ENCODE results near the gene TAB3. TPM values are rescaled to one million over a fixed set of nuclear protein-coding genes. Genes with fewer than 3 reads are reported as not detected.
A peak's percentile ranks its signal among the peaks of the same experiment; 100 is the strongest.

Gene TAB3
- total and polyA plus RNA-seq, 7 experiments from 2014 or later: 4.0 to 24.8 (median 18.8) TPM

- intact Hi-C loops (cut with micrococcal nuclease): loop anchor here in 1 of 2 donors (2.0 kb wide), 1 partner anchor 24 kb away; the partner anchor contains the start of gene TAB3
- H3K27me3 Mint-ChIP-seq: no peaks in the 10 kb centered on the region
- no peak overlapping the region for H3K4me3 Mint-ChIP-seq
- Histone ChIP-seq H3K36me3 (ENCODE audit: control insufficient read depth in 2 of 3, insufficient read depth in 3 of 3, low read length in 3 of 3) (peaks cover 0 to 5% (median 3%) of the 10 kb centered on the region in 3 experiments), H3K4me3 (ENCODE audit: low read length) (no peak overlapping the region), H3K27ac (ENCODE audit: low read depth, low read length) (no peak overlapping the region), H3K27me3 (ENCODE audit: control insufficient read depth in 2 of 2, insufficient read depth in 2 of 2, low read length in 2 of 2) (no peaks in the 10 kb centered on the region), H3K9me3 (ENCODE audit: control insufficient read depth in 2 of 3, low read length in 3 of 3) (no peaks in the 10 kb centered on the region), H3K4me1 (ENCODE audit: control insufficient read depth in 2 of 2, insufficient read depth in 2 of 2, low read length in 2 of 2) (no peaks in the 10 kb centered on the region)
- ChIA-PET POLR2A (interaction anchor here (0.5 kb wide), 1 partner anchor 27 kb away, joined by 5 read pairs; no protein-coding TSS in a partner anchor), CTCF (interaction anchor here (1.2 kb wide), 1 partner anchor 129 kb away, joined by 3 read pairs; no protein-coding TSS in a partner anchor)
- ATAC-seq (peak; percentile 56), DNase-seq (no peak)
- peaks cover 0 to 7% (median 3%) of the 10 kb centered on the region in 7 donors for H3K4me1 Mint-ChIP-seq
- H3K27ac Mint-ChIP-seq: no peak overlapping the region
- H3K9me3 Mint-ChIP-seq: peaks cover 0 to 1% (median 0%) of the 10 kb centered on the region in 11 donors
- H3K36me3 Mint-ChIP-seq: peaks cover 0 to 9% (median 2%) of the 10 kb centered on the region in 5 donors
Measured at GRCh38 chrX:30864383-30864785, 24.7 kb downstream of the TAB3 start.

- Histone ChIP-seq H3K27me3 (ENCODE audit: control insufficient read depth in 2 of 2, insufficient read depth in 2 of 2, low read length in 2 of 2) (no peaks in the 10 kb centered on the region), H3K36me3 (ENCODE audit: control insufficient read depth in 2 of 3, insufficient read depth in 3 of 3, low read length in 3 of 3) (peaks cover 0 to 7% (median 5%) of the 10 kb centered on the region in 3 experiments), H3K9me3 (ENCODE audit: control insufficient read depth in 2 of 3, low read length in 3 of 3) (no peaks in the 10 kb centered on the region), H3K4me1 (ENCODE audit: control insufficient read depth in 2 of 2, insufficient read depth in 2 of 2, low read length in 2 of 2) (no peaks in the 10 kb centered on the region), H3K4me3 (ENCODE audit: low read length) (no peak overlapping the region), H3K27ac (ENCODE audit: low read depth, low read length) (no peak overlapping the region)
- Mint-ChIP-seq H3K27me3 (no peaks in the 10 kb centered on the region), H3K9me3 (peaks cover 0 to 2% (median 0%) of the 10 kb centered on the region in 11 donors), H3K4me1 (peaks cover 0 to 7% (median 3%) of the 10 kb centered on the region in 7 donors), H3K4me3 (no peak overlapping the region), H3K36me3 (peaks cover 0 to 12% (median 3%) of the 10 kb centered on the region in 5 donors), H3K27ac (peak overlapping the region in 2 of 9 donors; percentile 17 to 62)
- no peak for DNase-seq
- ATAC-seq: no peak
- CTCF ChIA-PET: interaction anchor here (1.2 kb wide), 1 partner anchor 128 kb away, joined by 3 read pairs; no protein-coding TSS in a partner anchor
- intact Hi-C loops (cut with micrococcal nuclease): loop anchor here in 1 of 2 donors (2.0 kb wide), 1 partner anchor 25 kb away; the partner anchor contains the start of gene TAB3
- POLR2A ChIA-PET: no interaction called here
Measured at GRCh38 chrX:30863974-30864373, 25.1 kb downstream of the TAB3 start.

GRCh38 chrX:30858098-30858497, 31.0 kb downstream of the TAB3 start:
- ChIA-PET POLR2A (interaction anchor here (0.7 kb wide), 1 partner anchor 22 kb away, joined by 3 read pairs; no protein-coding TSS in a partner anchor), CTCF (no interaction called here)
- Histone ChIP-seq H3K27me3 (ENCODE audit: control insufficient read depth in 2 of 2, insufficient read depth in 2 of 2, low read length in 2 of 2) (no peaks in the 10 kb centered on the region), H3K36me3 (ENCODE audit: control insufficient read depth in 2 of 3, insufficient read depth in 3 of 3, low read length in 3 of 3) (peaks cover 0 to 26% (median 5%) of the 10 kb centered on the region in 3 experiments), H3K4me1 (ENCODE audit: control insufficient read depth in 2 of 2, insufficient read depth in 2 of 2, low read length in 2 of 2) (no peaks in the 10 kb centered on the region), H3K27ac (ENCODE audit: low read depth, low read length) (no peak overlapping the region), H3K9me3 (ENCODE audit: control insufficient read depth in 2 of 3, low read length in 3 of 3) (no peaks in the 10 kb centered on the region), H3K4me3 (ENCODE audit: low read length) (no peak overlapping the region)
- Mint-ChIP-seq H3K4me3 (no peak overlapping the region), H3K27me3 (no peaks in the 10 kb centered on the region), H3K36me3 (peaks cover 7 to 29% (median 19%) of the 10 kb centered on the region in 5 donors), H3K27ac (no peak overlapping the region), H3K9me3 (peaks cover 0 to 3% (median 0%) of the 10 kb centered on the region in 11 donors), H3K4me1 (peaks cover 0 to 6% (median 3%) of the 10 kb centered on the region in 7 donors)
- intact Hi-C loops (cut with micrococcal nuclease): no loop called here
- ATAC-seq (no peak), DNase-seq (no peak)

GRCh38 chrX:30851449-30851848, 37.6 kb downstream of the TAB3 start:
- no peaks in the 10 kb centered on the region for H3K9me3 Mint-ChIP-seq
- H3K27me3 Mint-ChIP-seq: no peaks in the 10 kb centered on the region
- no peak overlapping the region for H3K4me3 Mint-ChIP-seq
- H3K4me3 ChIP-seq (ENCODE audit: low read length): no peak overlapping the region
- peak overlapping the region in 1 of 9 donors; percentile 56 for H3K27ac Mint-ChIP-seq
- no peak for ATAC-seq
- H3K4me1 Mint-ChIP-seq: peaks cover 0 to 10% (median 0%) of the 10 kb centered on the region in 7 donors
- ChIA-PET CTCF (no interaction called here), POLR2A (no interaction called here)
- no peaks in the 10 kb centered on the region for H3K27me3 ChIP-seq (ENCODE audit: control insufficient read depth in 2 of 2, insufficient read depth in 2 of 2, low read length in 2 of 2)
- no peaks in the 10 kb centered on the region for H3K9me3 ChIP-seq (ENCODE audit: control insufficient read depth in 2 of 3, low read length in 3 of 3)
- H3K27ac ChIP-seq (ENCODE audit: low read depth, low read length): no peak overlapping the region
- H3K36me3 ChIP-seq (ENCODE audit: control insufficient read depth in 2 of 3, insufficient read depth in 3 of 3, low read length in 3 of 3): peaks cover 5 to 9% (median 5%) of the 10 kb centered on the region in 3 experiments
- no peak for DNase-seq
- H3K36me3 Mint-ChIP-seq: peaks cover 11 to 32% (median 20%) of the 10 kb centered on the region in 5 donors
- no peaks in the 10 kb centered on the region for H3K4me1 ChIP-seq (ENCODE audit: control insufficient read depth in 2 of 2, insufficient read depth in 2 of 2, low read length in 2 of 2)
- intact Hi-C loops (cut with micrococcal nuclease): no loop called here

GRCh38 chrX:30835373-30835772, 53.7 kb downstream of the TAB3 start:
- peaks cover 0 to 12% (median 0%) of the 10 kb centered on the region in 3 experiments for H3K36me3 ChIP-seq (ENCODE audit: control insufficient read depth in 2 of 3, insufficient read depth in 3 of 3, low read length in 3 of 3)
- intact Hi-C loops (cut with micrococcal nuclease): loop anchor here in 1 of 2 donors (10.0 kb wide), 1 partner anchor 261 kb away; the partner anchor contains the start of gene TASL
- CTCF ChIA-PET: no interaction called here
- no peak for ATAC-seq
- POLR2A ChIA-PET: no interaction called here
- no peaks in the 10 kb centered on the region for H3K27me3 ChIP-seq (ENCODE audit: control insufficient read depth in 2 of 2, insufficient read depth in 2 of 2, low read length in 2 of 2)
- H3K4me1 ChIP-seq (ENCODE audit: control insufficient read depth in 2 of 2, insufficient read depth in 2 of 2, low read length in 2 of 2): no peaks in the 10 kb centered on the region
- H3K9me3 Mint-ChIP-seq: no peaks in the 10 kb centered on the region
- H3K27me3 Mint-ChIP-seq: no peaks in the 10 kb centered on the region
- no peak overlapping the region for H3K27ac ChIP-seq (ENCODE audit: low read depth, low read length)
- H3K4me1 Mint-ChIP-seq: peaks cover 3 to 21% (median 18%) of the 10 kb centered on the region in 7 donors
- no peak overlapping the region for H3K4me3 Mint-ChIP-seq
- H3K9me3 ChIP-seq (ENCODE audit: control insufficient read depth in 2 of 3, low read length in 3 of 3): no peaks in the 10 kb centered on the region
- H3K36me3 Mint-ChIP-seq: peaks cover 0 to 32% (median 24%) of the 10 kb centered on the region in 5 donors
- no peak overlapping the region for H3K4me3 ChIP-seq (ENCODE audit: low read length)
- peak overlapping the region in 1 of 9 donors; percentile 9 for H3K27ac Mint-ChIP-seq
- DNase-seq: no peak

- POLR2A ChIA-PET: no interaction called here
- no peaks in the 10 kb centered on the region for H3K27me3 ChIP-seq (ENCODE audit: control insufficient read depth in 2 of 2, insufficient read depth in 2 of 2, low read length in 2 of 2)
- Mint-ChIP-seq H3K4me3 (no peak overlapping the region), H3K9me3 (no peaks in the 10 kb centered on the region), H3K27me3 (no peaks in the 10 kb centered on the region), H3K36me3 (peaks cover 0 to 27% (median 18%) of the 10 kb centered on the region in 5 donors), H3K27ac (no peak overlapping the region), H3K4me1 (peaks cover 3 to 35% (median 24%) of the 10 kb centered on the region in 7 donors)
- H3K36me3 ChIP-seq (ENCODE audit: control insufficient read depth in 2 of 3, insufficient read depth in 3 of 3, low read length in 3 of 3): peaks cover 0 to 12% (median 0%) of the 10 kb centered on the region in 3 experiments
- no peaks in the 10 kb centered on the region for H3K9me3 ChIP-seq (ENCODE audit: control insufficient read depth in 2 of 3, low read length in 3 of 3)
- no peaks in the 10 kb centered on the region for H3K4me1 ChIP-seq (ENCODE audit: control insufficient read depth in 2 of 2, insufficient read depth in 2 of 2, low read length in 2 of 2)
- CTCF ChIA-PET: no interaction called here
- H3K27ac ChIP-seq (ENCODE audit: low read depth, low read length): no peak overlapping the region
- intact Hi-C loops (cut with micrococcal nuclease): loop anchor here in 1 of 2 donors (5.0 to 10.0 kb wide), 2 partner anchors 97 to 259 kb away; partner anchors contain the start of gene TASL
- H3K4me3 ChIP-seq (ENCODE audit: low read length): no peak overlapping the region
- ATAC-seq (no peak), DNase-seq (no peak)
Measured at GRCh38 chrX:30833896-30834295, 55.2 kb downstream of the TAB3 start.

All from naive thymus-derived CD4-positive, alpha-beta T cell (primary cell).